OCI-LY7 (cell line): Measurements from ENCODE around the gene OPTN.

Source experiments
- EZH2phosphoT487 ChIP-seq: fragments of 200-600 bp; sonication (generic); IDR thresholded peaks from 2 replicates; pipeline ENCODE4 v1.6.1; 2018; ENCODE audit warnings: low read depth, borderline replicate concordance, mild to moderate bottlenecking, mixed run types, antibody characterized with exemption, low read length, moderate library complexity, mixed read lengths
- TF ChIP-seq, protein P1 (sequence below): fragments of 200-600 bp; sonication (generic); conservative IDR thresholded peaks from 2 replicates; pipeline ENCODE4 v1.5.1; 2014; ENCODE audit warnings: mild to moderate bottlenecking, antibody characterized with exemption, low read length, moderate library complexity, mixed read lengths

DNA sequence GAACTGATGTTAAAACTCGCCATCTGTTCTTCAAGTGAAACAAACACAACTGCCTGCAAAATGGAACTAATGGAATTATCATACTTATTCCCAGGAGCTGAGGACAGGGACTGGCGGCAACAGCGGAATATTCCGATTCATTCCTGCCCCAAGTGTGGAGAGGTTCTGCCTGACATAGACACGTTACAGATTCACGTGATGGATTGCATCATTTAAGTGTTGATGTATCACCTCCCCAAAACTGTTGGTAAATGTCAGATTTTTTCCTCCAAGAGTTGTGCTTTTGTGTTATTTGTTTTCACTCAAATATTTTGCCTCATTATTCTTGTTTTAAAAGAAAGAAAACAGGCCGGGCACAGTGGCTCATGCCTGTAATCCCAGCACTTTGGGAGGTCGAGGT lies 36.7 kb downstream of the OPTN start:
- TF ChIP-seq, protein P1, sequence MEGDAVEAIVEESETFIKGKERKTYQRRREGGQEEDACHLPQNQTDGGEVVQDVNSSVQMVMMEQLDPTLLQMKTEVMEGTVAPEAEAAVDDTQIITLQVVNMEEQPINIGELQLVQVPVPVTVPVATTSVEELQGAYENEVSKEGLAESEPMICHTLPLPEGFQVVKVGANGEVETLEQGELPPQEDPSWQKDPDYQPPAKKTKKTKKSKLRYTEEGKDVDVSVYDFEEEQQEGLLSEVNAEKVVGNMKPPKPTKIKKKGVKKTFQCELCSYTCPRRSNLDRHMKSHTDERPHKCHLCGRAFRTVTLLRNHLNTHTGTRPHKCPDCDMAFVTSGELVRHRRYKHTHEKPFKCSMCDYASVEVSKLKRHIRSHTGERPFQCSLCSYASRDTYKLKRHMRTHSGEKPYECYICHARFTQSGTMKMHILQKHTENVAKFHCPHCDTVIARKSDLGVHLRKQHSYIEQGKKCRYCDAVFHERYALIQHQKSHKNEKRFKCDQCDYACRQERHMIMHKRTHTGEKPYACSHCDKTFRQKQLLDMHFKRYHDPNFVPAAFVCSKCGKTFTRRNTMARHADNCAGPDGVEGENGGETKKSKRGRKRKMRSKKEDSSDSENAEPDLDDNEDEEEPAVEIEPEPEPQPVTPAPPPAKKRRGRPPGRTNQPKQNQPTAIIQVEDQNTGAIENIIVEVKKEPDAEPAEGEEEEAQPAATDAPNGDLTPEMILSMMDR: no peak
- TF ChIP-seq EZH2phosphoT487: no peak
